ENCODE measurements around the gene DBT. TPM values are rescaled to one million over a fixed set of nuclear protein-coding genes. Genes with fewer than 3 reads are reported as not detected.

DBT gene
- total and polyA plus RNA-seq, 3 donors from 2014 or later: 5.9 to 6.4 (median 6.1) TPM

DNA sequence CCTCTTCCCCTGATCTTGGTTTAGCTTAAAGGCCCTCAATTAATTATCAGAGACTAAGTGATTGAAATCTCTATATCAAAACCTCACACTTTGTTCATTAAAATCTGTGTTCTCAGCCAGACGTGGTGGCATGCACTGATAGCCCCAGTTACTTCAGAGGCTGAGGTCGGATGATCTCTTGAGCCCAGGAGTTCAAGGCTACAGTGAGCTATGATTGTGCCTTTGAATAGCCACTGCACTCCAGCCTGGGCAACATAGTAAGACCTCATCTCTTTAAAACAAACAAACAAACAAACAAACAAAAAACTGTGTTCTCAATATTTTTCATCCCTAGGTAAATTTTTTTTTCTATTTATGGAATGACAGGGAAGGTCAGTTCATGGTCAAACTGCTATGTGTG lies 98.0 kb downstream of the DBT start:
- intact Hi-C loops (cut with DNase I; ENCODE audit: low total_unique reads): no loop called here
- H3K27me3 ChIP-seq: no peaks in the 10 kb centered on the region
- H3K4me1 ChIP-seq: no peaks in the 10 kb centered on the region
- TF ChIP-seq POLR2A (IDR thresholded peaks at IDR 0.05) (no peak), CTCF (IDR thresholded peaks at IDR 0.05) (no peak)
- 50 to 65% methylated on average over 2 of the region's 2 CpGs for WGBS, 2 donors
- no peaks in the 10 kb centered on the region for H3K36me3 ChIP-seq (ENCODE audit: low read depth, missing control alignments)
- no peak overlapping the region for H3K27ac ChIP-seq
- DNase-seq: no peak
- H3K4me3 ChIP-seq: no peak overlapping the region
- H3K9me3 ChIP-seq: no peaks in the 10 kb centered on the region

- no peak for TF ChIP-seq CTCF (IDR thresholded peaks at IDR 0.05)
- TF ChIP-seq POLR2A (IDR thresholded peaks at IDR 0.05): no peak
- no peaks in the 10 kb centered on the region for H3K36me3 ChIP-seq (ENCODE audit: low read depth, missing control alignments)
Observed at GRCh38 chr1:100147875-100148274, 101.8 kb downstream of the DBT start.

DNA sequence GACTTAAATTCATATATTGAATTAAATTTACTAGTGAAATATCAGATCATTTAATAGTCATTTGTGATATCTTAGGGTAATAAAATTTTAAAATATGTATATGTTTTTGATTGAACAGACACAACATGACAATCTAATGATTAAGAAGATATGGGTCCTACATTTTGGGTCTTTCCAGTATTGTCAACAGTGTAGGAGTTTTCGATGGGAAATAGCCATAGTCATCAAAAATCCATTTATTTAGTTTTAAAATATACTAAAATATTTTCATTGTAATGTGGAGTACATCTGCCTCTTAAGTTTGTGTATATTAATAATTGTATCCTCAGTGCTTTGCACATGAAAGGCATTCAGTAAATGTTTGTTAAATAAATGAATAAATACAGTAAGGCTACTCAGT lies 102.7 kb downstream of the DBT start:
- Histone ChIP-seq H3K27me3 (no peaks in the 10 kb centered on the region), H3K4me3 (no peak overlapping the region), H3K36me3 (ENCODE audit: low read depth, missing control alignments) (no peaks in the 10 kb centered on the region), H3K4me1 (no peaks in the 10 kb centered on the region), H3K27ac (no peak overlapping the region), H3K9me3 (no peaks in the 10 kb centered on the region)
- TF ChIP-seq POLR2A (IDR thresholded peaks at IDR 0.05) (no peak), CTCF (IDR thresholded peaks at IDR 0.05) (no peak)
- intact Hi-C loops (cut with DNase I; ENCODE audit: low total_unique reads): no loop called here
- 96 to 97% methylated on average over 1 of the region's 1 CpG for WGBS, 2 donors
- DNase-seq: no peak

More at GRCh38 chr1:100147875-100148274, 101.8 kb downstream of the DBT start:
- WGBS, 2 donors: 89 to 93% methylated on average over 4 of the region's 4 CpGs
- no peak overlapping the region for H3K27ac ChIP-seq
- H3K4me3 ChIP-seq: no peak overlapping the region
- H3K27me3 ChIP-seq: no peaks in the 10 kb centered on the region
- no peaks in the 10 kb centered on the region for H3K9me3 ChIP-seq
- intact Hi-C loops (cut with DNase I; ENCODE audit: low total_unique reads): no loop called here
- DNase-seq: no peak
- no peaks in the 10 kb centered on the region for H3K4me1 ChIP-seq

DNA sequence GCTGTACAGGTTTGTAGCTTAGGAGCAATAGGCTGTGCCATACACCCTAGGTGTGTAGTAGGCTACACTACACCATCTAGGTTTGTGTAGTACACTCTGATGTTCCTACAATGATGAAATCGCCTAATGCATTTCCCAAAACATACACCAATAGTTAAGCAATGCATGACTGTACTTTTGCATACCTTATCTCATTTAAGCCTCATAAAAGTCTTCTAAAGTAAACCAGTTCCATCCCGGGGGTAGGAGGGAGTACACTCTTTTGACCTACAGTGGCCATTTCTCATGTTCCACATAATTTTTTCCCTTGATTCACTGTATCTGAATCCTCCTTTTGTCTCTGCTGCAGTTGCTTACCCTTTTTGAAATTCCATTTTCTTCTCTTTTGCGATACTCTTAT lies 104.5 kb downstream of the DBT start:
- DNase-seq: no peak
- H3K27ac ChIP-seq: no peak overlapping the region
- 88 to 90% methylated on average over 3 of the region's 3 CpGs for WGBS, 2 donors
- no peaks in the 10 kb centered on the region for H3K9me3 ChIP-seq
- no peak overlapping the region for H3K4me3 ChIP-seq
- no peaks in the 10 kb centered on the region for H3K4me1 ChIP-seq
- no peaks in the 10 kb centered on the region for H3K27me3 ChIP-seq
- TF ChIP-seq CTCF (IDR thresholded peaks at IDR 0.05) (no peak), POLR2A (IDR thresholded peaks at IDR 0.05) (no peak)
- intact Hi-C loops (cut with DNase I; ENCODE audit: low total_unique reads): no loop called here
- no peaks in the 10 kb centered on the region for H3K36me3 ChIP-seq (ENCODE audit: low read depth, missing control alignments)

- H3K9me3 ChIP-seq: no peaks in the 10 kb centered on the region
- intact Hi-C loops (cut with DNase I; ENCODE audit: low total_unique reads): no loop called here
- WGBS, 2 donors: 82 to 84% methylated on average over 3 of the region's 3 CpGs
- TF ChIP-seq CTCF (IDR thresholded peaks at IDR 0.05): no peak
- no peak for TF ChIP-seq POLR2A (IDR thresholded peaks at IDR 0.05)
- no peak overlapping the region for H3K4me3 ChIP-seq
- no peak overlapping the region for H3K27ac ChIP-seq
- H3K36me3 ChIP-seq (ENCODE audit: low read depth, missing control alignments): no peaks in the 10 kb centered on the region
- DNase-seq: no peak
- no peaks in the 10 kb centered on the region for H3K27me3 ChIP-seq
- H3K4me1 ChIP-seq: no peaks in the 10 kb centered on the region
Observed at GRCh38 chr1:100142343-100142742, 107.3 kb downstream of the DBT start.

All from testis (tissue), 3 donors.